RWPE1 (cell line): ENCODE measurements around the gene INKA2.
"Not testable (repeated sequence)": the region's sequence is repeated elsewhere in the genome, so short reads cannot be mapped to it uniquely, and the experiment has no call there.

Experiments
- CTCF ChIA-PET: fragments of 350-600 bp; sonication (Branson Sonifier 250); formaldehyde crosslinking; extraction: SDS; loops from one replicate; lab custom pipeline; 2021; lab: Yijun Ruan, JAX
- POLR2A ChIA-PET: fragments of 400-600 bp; formaldehyde crosslinking; extraction: SDS; loops from one replicate; lab custom pipeline; 2020; ENCODE audit warnings: antibody characterized with exemption; ENCODE audit not compliant: low non-redundant PET; lab: Yijun Ruan, JAX
- DNase-seq: peaks from one replicate; pipeline ENCODE4 v3.0.0; 2012; ENCODE audit warnings: low spot score
- H3K27ac ChIP-seq: fragments of 450-650 bp; 2 replicates; pipeline ENCODE4 v1.5.1; 2017
- CTCF ChIP-seq: fragments of 450-650 bp; conservative IDR thresholded peaks from 2 replicates; pipeline ENCODE4 v1.5.1; 2017; ENCODE audit warnings: low read depth, mild to moderate bottlenecking

INKA2 gene

GRCh38 chr1:111747282-111747734 is 8.1 kb upstream of the INKA2 start:
- peak; percentile 57 for TF ChIP-seq CTCF
- ChIA-PET POLR2A (interaction anchor here (0.6 kb wide), 1 partner anchor 33 kb away, joined by 3 read pairs; no protein-coding TSS in a partner anchor), CTCF (interaction anchor here (0.6 to 1.2 kb wide), 6 partner anchors 11 to 1092 kb away, joined by 3 to 8 read pairs (median 3); no protein-coding TSS in a partner anchor)
- peak; percentile 57 for DNase-seq
- H3K27ac ChIP-seq = no peak overlapping the region

- DNase-seq = no peak
- POLR2A ChIA-PET = interaction anchor here (0.6 kb wide), 1 partner anchor 32 kb away, joined by 3 read pairs; no protein-coding TSS in a partner anchor
- CTCF ChIA-PET = interaction anchor here (0.7 to 1.1 kb wide), 4 partner anchors 32 to 300 kb away, joined by 3 to 8 read pairs (median 4); no protein-coding TSS in a partner anchor
- H3K27ac ChIP-seq = no peak overlapping the region
- no peak for TF ChIP-seq CTCF
These were observed 7.4 kb upstream of the INKA2 start for GRCh38 chr1:111746614-111746999.

- DNase-seq = no peak
- H3K27ac ChIP-seq = no peak overlapping the region
- no peak for TF ChIP-seq CTCF
- ChIA-PET CTCF (interaction anchor here (0.7 to 1.0 kb wide), 2 partner anchors 9 to 299 kb away, joined by 3 to 4 read pairs; no protein-coding TSS in a partner anchor), POLR2A (no interaction called here)
These were observed 6.7 kb upstream of the INKA2 start for GRCh38 chr1:111745675-111746613.

GRCh38 chr1:111743679-111744101 is 4.5 kb upstream of the INKA2 start:
- DNase-seq = no peak
- ChIA-PET POLR2A (no interaction called here), CTCF (no interaction called here)
- no peak overlapping the region for H3K27ac ChIP-seq
- TF ChIP-seq CTCF = no peak

GRCh38 chr1:111742938-111743549 is 3.8 kb upstream of the INKA2 start:
- TF ChIP-seq CTCF = no peak
- ChIA-PET CTCF (interaction anchor here (0.6 kb wide), 1 partner anchor 26 kb away, joined by 4 read pairs; no protein-coding TSS in a partner anchor), POLR2A (no interaction called here)
- no peak for DNase-seq
- H3K27ac ChIP-seq = no peak overlapping the region

- CTCF ChIA-PET, H3K27ac ChIP-seq, POLR2A ChIA-PET, DNase-seq: not testable (repeated sequence)
These were observed 3.1 kb upstream of the INKA2 start for GRCh38 chr1:111742292-111742691.
